ENCODE measurements around the gene SMNDC1.

The SMNDC1 gene

DNA sequence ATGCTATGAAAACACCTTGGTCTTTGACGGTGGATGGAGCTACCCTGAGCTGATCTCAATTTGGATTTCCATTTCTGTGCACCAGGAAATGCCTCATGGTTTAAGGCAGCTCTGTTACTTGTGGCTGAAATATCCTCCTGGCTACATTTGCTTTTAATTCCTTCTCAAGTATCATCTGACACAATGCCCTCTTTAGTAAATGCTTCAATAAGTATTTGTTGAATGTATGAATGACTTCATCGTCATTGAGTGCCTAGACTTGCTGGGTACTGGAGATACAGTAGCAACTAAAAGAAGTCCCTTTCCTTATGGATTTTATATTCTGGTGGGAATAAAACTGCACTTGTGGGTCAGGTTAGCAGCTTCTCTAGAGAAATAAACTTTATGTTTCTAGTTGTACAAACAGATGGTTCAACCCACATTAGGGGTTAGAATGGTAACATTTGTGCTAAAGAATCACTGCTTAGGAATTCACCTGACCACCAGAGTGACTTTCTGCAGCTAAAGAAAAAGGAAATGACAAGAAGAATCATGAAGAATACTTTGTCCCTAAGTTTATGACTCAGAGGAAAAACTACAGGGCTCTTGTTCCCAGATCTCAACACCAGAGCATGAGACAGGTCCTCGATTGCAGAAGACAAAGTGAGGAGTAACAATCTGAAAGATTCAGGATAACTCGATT, 21.8 kb upstream of the SMNDC1 start:
- no peak for DNase-seq

DNA sequence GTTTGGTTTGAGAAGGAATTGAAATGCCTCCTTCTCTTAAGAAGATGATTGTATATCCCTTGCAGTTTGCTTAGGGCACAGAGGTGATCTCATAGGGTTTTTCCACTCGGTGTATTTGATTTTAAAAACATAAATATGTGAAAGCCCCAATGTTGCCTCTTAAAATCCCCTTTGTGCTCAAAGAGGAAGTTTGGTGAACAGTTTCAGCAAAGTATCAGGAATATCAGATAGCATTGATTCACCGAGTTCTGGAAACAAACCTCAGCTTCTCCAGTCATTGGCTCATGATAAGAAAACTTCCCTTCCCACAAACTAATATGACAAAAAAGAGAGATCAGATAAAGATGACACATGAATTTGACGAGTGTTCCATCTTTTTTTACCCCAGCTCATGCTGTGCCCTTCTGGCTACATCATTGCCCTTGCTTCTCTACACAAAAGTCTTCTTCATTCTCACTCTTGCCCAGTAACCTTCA, 20.1 kb upstream of the SMNDC1 start:
- DNase-seq, result no peak

GRCh38 chr10:110324201-110324804, 19.6 kb upstream of the SMNDC1 start:
- no peak for DNase-seq

- no peak for DNase-seq
Measured at GRCh38 chr10:110323503-110323902, 18.8 kb upstream of the SMNDC1 start.

- DNase-seq, result no peak
Measured at GRCh38 chr10:110321869-110322620, 17.3 kb upstream of the SMNDC1 start.

DNA sequence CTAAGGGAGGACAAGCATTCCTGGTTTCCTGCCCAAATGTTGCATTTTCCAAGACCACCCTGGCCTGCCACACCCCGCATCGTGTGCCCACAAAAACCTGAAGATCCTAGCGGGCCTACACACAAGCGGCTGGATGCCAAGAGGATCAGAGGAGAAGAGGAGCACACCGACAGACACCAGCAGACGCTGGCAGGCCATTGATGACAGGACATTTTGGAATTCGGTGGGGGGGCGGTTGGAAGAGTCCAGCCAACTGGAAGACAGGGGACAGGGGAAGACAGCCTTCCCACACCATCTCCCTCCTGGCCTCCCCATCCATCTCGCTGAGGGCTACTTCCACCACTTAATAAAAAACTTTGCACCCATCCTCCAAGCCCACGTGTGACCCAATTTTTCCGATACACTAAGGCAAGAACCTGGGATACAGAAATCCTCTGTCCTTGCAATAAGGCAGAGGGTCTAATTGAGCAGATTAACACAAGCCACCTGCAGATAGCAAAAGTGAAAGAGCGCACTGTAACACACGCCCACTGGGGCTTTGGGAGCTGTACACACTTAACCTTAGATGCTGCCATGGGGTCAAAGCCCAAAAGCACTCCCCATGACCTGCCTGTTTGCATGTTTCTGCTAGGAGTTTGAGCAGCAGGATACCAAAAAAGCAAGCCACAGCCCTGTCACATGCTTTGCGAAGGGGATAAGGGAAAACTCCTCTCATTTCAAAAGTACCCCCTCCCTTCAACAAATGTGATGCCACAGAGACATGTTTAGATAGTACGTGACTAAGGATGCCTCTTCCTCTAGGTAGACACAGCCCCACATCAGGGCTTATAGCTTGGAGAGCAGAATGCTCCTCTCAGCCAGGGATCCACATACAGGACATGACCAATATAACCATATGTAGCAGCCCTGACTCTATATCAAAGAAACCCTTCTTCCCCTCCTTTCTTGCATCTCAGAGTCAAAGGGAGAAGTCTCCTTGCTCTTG, 13.4 kb upstream of the SMNDC1 start:
- no peak for DNase-seq

DNA sequence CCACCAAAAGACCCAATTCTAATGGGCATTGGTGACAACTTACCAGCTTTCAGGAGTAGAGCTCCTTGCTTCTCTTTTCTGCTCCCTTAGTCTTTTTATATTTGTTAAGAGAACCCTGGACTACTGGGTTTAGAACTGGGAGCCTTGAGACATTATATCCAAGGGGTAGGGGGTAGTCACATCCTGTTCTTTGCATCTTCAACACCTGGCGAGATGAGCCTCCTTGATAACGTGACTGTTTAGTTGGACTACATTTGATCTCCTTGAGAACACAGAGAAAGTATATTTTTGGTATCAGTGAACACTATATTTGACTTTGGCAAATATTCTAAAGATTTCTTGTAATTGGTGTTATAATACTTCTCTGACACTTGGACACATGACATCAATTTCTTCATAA, 9.0 kb upstream of the SMNDC1 start:
- no peak for DNase-seq

GRCh38 chr10:110312206-110312605, 7.5 kb upstream of the SMNDC1 start:
- DNase-seq, result no peak

DNA sequence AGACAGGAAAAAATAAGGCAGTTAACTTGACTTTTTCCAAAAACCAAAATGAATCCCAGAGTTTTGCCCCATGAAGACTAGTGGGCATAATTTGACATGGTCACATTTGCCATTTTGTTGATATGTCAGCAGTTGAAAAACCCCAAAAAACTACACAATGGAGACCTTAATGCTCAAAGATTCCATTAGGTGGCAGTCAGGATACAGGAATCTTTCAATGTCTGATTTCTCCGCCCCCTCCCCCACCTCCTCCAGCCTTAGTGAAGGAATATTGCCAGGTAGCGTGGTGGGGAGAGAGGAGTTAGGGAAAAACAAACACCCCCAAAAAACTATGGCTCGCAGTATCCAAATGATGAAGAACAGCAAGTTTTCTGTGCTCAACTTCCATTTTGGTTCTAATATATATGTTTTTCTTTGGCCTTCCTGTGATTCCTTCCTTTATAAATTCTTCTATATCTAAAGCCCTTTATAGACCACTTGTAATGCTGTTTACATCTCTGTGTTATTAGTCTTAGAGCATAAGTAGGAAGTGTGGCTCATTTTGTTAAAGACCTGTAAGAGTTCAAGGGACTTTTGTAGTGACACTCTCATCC, 6.7 kb upstream of the SMNDC1 start:
- peak in 1 of 4 experiments; percentile 6 for DNase-seq

- no peak for DNase-seq
Measured at GRCh38 chr10:110310741-110311140, 6.0 kb upstream of the SMNDC1 start.

DNA sequence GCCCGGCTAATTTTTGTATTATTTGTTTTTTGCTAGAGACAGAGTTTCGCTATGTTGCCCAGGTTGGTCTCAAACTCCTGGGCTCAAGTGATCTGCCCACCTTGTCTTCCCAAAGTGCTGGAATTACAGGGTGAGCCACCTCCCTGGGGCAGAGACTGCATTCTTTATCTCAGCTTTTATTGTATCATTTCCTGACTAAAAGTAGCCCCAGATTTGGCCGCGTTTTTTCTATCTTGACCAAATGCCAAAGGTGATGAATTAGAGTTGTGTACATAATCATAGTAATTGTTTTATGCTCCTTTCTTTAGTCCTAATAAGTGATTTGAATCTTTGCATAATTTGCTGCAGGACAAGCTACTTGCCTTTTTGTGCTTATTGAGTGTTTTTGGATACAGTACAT, 3.1 kb upstream of the SMNDC1 start:
- no peak for DNase-seq

- no peak for DNase-seq
Measured at GRCh38 chr10:110306452-110306768, 1.7 kb upstream of the SMNDC1 start.

DNA sequence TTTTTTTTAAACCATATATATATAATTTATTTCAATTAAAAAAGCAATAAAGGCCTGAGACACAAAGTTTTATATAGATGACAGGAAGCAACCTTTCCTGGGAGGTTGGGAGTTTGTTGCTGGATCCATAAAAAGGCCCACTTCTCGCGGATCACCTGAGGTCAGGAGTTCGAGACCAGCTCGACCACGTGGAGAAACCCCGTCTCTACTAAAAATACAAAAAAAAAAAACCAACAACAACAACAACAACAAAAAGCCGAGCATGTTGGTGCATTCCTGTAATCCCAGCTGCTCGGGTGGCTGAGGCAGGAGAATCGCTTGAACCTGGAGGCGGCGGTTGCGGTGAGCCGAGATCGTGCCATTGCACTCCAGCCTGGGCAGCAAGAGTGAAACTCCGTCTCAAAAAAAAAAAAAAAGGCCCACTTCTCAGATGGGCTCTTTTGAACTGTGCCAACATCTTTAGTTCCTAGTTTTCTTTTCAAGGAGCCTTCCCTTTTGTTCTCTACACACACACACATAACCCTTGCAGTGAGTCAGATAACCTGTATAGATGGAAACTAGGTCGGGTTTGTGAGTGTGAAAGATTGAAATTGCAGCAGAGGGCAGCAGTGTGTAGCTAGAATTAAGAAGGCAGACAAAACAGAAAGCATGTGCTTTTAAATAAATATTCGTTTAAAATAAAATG, 1.2 kb upstream of the SMNDC1 start:
- peak in 1 of 4 experiments; percentile 1 for DNase-seq

GRCh38 chr10:110304394-110304779, 333 bp downstream of the SMNDC1 start:
- no peak for DNase-seq

GRCh38 chr10:110303681-110304080, 1.0 kb downstream of the SMNDC1 start:
- DNase-seq, result no peak

DNA sequence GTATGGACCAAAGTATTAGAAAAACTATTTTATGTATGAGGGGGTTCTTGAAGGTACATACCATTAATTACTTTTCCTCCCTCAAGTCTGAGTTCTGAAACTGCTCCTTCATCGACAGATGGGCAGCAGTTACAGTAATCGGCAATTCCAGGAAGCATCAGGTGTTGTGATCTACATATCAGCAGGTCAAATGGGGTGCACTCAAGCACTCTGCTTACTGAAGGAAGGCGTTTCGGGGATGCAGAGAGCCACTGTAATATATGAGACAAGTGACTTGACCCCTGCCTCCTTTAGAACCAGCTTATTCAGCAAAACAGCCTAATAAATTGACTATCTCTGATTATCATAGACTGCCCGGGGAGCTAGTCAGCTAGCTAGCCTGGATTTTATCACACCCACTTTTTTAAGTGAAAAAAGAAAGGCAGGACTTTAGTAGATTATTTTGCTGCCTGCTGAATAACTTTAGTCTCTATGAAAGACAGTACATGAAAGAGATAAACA, 4.2 kb downstream of the SMNDC1 start:
- DNase-seq, result no peak

GRCh38 chr10:110296966-110297365, 7.8 kb downstream of the SMNDC1 start:
- no peak for DNase-seq

GRCh38 chr10:110286841-110287240, 17.9 kb downstream of the SMNDC1 start:
- no peak for DNase-seq

- no peak for DNase-seq
Measured at GRCh38 chr10:110285501-110285900, 19.2 kb downstream of the SMNDC1 start.

DNA sequence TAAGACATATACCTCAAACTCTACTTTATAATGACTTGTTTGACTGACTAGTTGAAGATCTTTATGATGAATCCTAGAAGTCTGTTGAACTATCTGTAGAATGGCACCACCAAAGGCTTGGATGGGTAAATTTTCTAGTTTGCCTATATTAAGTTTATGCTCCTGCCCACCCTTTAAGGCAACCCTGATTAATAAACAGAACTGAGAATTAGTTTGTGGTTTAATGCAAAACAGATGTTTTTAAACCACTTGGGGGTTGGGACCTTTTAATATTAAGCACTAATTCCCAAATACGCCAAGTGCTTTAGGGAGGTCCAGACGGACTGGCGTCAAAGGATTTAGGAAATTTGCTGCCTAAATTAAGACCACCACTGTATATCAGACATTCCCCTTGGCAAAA, 20.5 kb downstream of the SMNDC1 start:
- no peak for DNase-seq

- peak in 2 of 4 experiments; percentile 2 to 8 for DNase-seq
Measured at GRCh38 chr10:110279407-110279986, 25.2 kb downstream of the SMNDC1 start.

Data from activated naive CD4-positive, alpha-beta T cell (primary cell).